G401.6 (cell line): ENCODE data around the gene PLXND1.

ENCODE experiments used
- FAIRE-seq: peaks from 2 replicates; lab custom pipeline; 2012; peaks lifted over from hg19 to GRCh38; lab: Jason Lieb, UNC

Gene PLXND1

DNA sequence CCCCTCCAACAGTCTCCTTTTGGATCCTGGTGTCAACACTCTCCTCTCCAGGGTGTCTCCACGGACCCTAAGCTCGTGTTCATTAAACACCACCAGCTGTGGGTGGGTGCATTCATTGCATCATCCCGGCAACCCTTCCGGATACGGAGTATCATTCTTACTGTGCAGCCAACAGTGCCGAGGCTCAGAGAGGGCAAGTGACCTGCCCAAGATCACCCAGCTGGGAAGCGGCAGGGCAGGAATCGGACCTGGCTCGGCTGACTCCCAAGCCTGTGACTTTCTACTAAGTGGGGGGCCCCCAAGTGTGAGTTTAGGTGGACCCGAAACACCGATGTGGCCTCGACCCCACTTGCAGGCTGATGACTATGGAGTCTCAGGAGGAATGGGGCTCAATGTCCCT lies 43.1 kb downstream of the PLXND1 start:
- no peak for FAIRE-seq

GRCh38 chr3:129562803-129563202 lies 43.7 kb downstream of the PLXND1 start:
- no peak for FAIRE-seq

- FAIRE-seq = no peak
These were observed 44.7 kb downstream of the PLXND1 start for GRCh38 chr3:129561619-129562248.

DNA sequence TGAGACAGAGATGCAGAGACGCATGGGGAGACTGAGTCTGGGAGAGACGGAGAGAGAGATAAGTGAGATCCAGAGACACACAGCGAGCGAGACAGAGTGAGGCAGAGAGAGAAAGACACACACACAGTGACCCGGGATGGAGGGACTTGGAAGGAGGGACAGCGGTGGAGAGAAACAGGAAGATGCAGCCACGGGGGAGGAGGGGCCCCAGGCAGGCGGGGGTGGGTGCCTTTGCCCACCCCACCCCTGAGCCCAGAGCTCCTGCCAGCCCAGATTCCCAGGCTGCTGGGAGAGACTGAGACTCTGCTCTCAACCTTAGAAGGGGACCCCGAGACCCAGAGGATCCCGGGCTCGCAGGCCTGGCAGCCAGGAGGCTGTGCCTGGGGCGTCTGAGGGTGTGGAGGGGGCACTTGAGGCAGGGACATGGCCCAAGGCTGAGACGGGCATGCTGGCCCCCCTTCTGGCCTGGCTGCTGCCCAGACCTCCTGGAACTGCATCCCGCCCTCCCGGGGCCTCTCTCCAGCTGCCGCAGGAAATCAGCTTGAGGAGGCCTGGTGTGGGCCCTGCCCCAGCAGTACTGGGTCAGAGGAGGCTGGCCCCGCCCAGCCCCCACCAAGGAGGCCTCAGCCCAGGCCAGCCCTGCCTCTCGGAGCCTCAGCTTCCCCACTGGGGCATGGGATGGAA lies 45.4 kb downstream of the PLXND1 start:
- FAIRE-seq = no peak

DNA sequence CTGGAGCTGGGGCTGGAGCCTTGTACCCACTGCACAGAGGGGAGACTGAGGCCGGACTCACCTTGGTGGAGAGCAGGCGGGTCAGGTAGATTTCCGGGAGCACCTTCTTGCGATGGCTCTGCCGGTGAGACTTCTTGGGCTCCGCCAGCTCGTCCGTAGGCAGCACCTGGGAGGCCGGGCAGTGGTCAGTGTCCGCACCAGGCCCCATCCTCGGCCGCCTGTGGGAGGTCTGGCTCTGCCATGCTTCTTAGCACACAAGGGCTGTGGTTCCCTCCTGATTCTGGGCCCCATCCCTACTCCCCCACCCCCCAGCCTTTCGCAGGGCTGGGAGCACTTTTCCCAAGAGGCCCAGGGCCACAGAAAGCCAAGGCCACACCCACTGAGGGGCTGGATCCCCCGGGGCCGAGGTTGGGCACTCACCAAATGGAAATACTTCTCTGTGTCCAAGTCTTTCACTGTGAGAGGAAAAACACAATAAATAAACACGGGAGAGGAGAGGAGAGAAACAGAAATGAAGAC lies 46.1 kb downstream of the PLXND1 start:
- no peak for FAIRE-seq

GRCh38 chr3:129559565-129560079 lies 46.9 kb downstream of the PLXND1 start:
- FAIRE-seq = no peak

- no peak for FAIRE-seq
These were observed 47.5 kb downstream of the PLXND1 start for GRCh38 chr3:129558772-129559564.

DNA sequence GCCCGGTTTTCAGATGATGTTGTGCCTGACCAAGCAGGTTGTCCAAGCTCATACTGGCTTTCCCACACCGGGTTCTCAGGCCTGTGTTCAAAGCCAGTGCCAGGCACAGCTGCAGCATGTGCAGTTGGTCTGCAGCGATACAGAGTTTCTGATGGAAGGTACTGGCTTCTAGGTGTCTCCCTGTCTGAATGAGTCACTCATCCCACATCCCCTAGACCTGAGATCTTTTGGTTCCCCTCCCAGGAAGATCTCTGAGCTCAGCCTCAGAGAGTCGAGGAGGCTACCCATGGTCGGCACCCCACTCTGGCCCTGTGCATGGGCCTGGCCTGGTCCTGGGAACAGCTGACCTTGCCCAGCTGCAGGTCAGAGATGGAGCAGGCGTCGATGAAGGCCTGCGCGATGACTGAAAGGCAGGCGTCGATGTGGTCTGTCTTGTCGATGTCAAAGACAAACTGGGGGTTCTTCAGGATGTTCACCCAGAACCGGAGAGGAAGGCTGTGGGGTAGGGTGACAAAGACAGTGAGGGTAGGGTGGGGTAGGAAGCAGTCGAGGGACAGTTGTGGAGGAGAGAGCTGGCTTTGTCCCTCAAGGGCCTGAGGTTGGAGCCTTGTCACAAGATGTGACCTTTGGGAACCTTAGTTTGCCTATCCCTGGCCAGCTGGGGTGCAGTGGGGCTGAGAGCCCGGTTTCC lies 48.2 kb downstream of the PLXND1 start:
- FAIRE-seq = no peak

- no peak for FAIRE-seq
These were observed 49.0 kb downstream of the PLXND1 start for GRCh38 chr3:129557548-129557894.

- FAIRE-seq = no peak
These were observed 49.5 kb downstream of the PLXND1 start for GRCh38 chr3:129556890-129557547.

DNA sequence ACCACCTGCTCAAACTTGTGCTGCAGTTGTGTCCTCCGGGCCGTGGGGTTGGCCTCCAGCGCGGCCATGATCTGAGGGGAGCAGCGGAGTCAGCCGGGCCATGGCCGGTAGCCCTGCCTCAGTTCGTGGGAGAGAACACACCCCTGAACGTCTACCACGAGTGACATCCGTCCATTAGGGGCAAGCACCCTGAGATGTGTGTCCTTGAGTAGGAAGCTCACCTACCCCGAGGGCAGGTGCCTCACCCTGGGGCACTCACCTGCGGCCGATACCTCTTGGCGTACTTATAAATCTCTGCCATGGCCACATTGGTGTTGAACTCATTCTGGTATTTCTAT lies 50.1 kb downstream of the PLXND1 start:
- no peak for FAIRE-seq

GRCh38 chr3:129555616-129556357 lies 50.7 kb downstream of the PLXND1 start:
- FAIRE-seq = no peak

DNA sequence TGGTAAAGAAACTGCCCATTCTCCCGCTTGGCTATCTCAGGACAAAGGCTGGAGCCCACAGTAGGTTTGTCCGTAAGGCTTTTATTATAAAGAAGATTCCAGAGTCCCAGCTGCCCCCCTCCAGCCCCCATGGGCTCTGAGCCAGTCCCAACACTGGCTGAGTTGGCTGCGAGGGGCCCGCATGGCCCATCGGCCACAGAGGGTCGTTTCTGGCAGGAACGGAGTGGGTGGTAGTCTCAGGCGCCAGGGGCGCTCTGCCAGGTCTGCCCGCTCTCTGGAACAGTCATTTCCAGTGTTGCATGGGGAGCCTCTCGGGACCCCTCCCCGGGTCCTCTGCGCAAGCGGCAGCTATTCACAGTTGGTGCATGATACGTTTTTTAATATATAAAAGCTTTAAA lies 51.3 kb downstream of the PLXND1 start:
- no peak for FAIRE-seq

- no peak for FAIRE-seq
These were observed 51.9 kb downstream of the PLXND1 start for GRCh38 chr3:129554356-129555152.

- no peak for FAIRE-seq
These were observed 52.8 kb downstream of the PLXND1 start for GRCh38 chr3:129553719-129554118.

- no peak for FAIRE-seq
These were observed 53.3 kb downstream of the PLXND1 start for GRCh38 chr3:129553171-129553570.

DNA sequence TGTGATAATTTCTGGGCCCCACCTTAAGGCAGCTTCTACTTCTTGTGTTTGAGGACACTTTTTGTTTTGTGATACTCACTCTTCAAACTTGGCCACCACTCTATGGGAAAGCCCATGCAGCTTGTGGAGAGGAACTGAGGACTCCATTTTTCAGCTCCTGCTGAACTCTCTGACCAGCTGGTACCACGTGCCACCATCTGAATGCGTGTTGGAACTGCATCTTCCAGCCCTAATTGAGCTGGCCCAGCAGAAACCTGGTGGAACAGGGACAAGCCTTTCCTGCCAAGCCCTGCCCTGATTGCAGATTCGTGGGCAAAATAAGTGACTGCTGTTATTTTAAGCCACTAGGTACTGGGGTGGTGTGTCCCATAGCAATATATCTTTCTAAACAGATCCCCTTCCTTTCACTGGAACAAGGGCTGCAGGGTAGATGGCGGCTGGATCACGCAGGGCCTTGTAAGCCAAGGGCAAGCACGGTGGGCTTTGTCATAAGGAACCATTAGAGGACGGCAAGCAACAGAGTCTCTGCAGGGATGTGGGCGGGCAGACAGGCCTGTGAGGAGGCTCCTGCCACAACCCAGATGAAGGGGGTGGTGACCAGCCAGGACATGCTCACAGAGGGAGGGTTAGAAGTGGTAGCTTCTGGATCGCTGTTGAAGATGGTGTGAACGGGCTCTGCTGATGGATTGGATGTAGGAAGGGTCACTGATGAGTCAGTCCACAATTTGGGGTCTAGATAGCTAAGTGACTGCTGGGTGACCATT lies 54.0 kb downstream of the PLXND1 start:
- FAIRE-seq = no peak

DNA sequence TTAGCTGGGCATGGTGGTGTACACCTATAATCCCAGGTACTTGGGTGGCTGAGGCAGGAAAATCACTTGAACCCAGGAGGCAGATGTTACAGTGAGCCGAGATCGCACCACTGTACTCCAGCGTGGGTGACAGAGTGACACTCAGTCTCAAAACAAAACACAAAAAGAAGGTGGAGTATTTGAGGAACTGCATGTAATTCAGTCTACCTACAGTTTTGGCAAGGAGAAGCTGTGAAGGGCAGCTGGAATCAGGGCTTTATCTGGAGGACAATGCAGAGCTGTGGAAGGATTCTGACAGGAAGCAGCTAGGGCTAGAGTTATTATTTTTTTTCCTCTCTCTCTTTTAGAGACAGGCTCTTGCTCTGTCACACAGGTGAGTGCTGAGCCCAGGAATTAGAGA lies 56.7 kb downstream of the PLXND1 start:
- no peak for FAIRE-seq

DNA sequence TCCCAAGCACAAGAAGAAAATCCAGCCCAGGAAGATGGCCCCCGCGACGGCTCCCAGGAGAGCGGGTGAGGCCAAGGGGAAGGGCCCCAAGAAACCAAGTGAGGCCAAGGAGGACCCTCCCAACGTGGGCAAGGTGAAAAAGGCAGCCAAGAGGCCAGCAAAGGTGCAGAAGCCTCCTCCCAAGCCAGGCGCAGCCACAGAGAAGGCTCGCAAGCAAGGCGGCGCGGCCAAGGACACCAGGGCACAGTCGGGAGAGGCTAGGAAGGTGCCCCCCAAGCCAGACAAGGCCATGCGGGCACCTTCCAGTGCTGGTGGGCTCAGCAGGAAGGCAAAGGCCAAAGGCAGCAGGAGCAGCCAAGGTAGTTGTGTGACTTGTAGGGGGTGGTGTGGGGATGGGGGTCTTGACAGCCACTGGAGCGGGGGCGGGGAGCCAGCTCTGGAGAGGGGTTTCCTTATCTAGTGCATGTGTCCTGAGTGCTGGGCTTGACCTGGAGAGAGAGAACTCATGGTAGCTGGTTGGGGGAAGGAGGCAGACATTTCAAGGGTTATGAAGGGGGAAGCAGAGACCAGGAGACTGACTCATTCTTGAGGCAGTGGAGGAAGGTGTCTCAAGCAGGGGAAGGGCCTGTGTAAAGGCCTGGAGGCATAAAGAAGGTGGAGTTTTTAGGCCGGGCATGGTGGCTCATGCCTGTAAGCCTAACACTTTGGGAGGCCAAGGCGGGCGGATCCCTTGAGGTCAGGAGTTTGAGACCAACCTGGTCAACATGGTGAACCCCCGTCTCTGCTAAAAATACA lies 57.3 kb downstream of the PLXND1 start:
- FAIRE-seq = no peak
